ENCODE data around the gene RAB11FIP5.

- TF ChIP-seq CTCF (IDR thresholded peaks at IDR 0.05): no peak
- TF ChIP-seq POLR2A (IDR thresholded peaks at IDR 0.05): no peak
Measured at GRCh38 chr2:73081181-73081671, 31.5 kb downstream of the RAB11FIP5 start.

Data from thyroid gland (tissue), 4 donors.